Nephron progenitor cell (in vitro differentiated cells): Measurements from ENCODE around the gene PTX4.

Experiments
- DNase-seq: peaks from one replicate; pipeline ENCODE4 v3.0.0; 2021
- H3K27ac Mint-ChIP-seq: 2 replicates; pipeline ENCODE4 v1.8.0; 2021; ENCODE audit warnings: mild to moderate bottlenecking, moderate library complexity, mixed read lengths
- H3K27me3 Mint-ChIP-seq: 2 replicates; pipeline ENCODE4 v1.8.0; 2021; ENCODE audit warnings: mild to moderate bottlenecking, low read depth, mixed read lengths; ENCODE audit not compliant: poor library complexity
- H3K36me3 Mint-ChIP-seq: 2 replicates; pipeline ENCODE4 v1.8.0; 2021; ENCODE audit warnings: low read depth, mixed read lengths
- H3K4me1 Mint-ChIP-seq: 2 replicates; pipeline ENCODE4 v1.8.0; 2021; ENCODE audit warnings: mixed read lengths
- H3K4me3 Mint-ChIP-seq: 2 replicates; pipeline ENCODE4 v1.8.0; 2021; ENCODE audit warnings: mild to moderate bottlenecking, moderate library complexity, mixed read lengths
- H3K9me3 Mint-ChIP-seq: 2 replicates; pipeline ENCODE4 v1.8.0; 2021; ENCODE audit warnings: mild to moderate bottlenecking, moderate library complexity, mixed read lengths
- TF ChIP-seq, protein P1 (sequence below): fragments of 200-600 bp; sonication (generic); IDR thresholded peaks from 2 replicates; pipeline ENCODE4 v1.5.0; 2021; ENCODE audit warnings: antibody characterized with exemption

The PTX4 gene

DNA sequence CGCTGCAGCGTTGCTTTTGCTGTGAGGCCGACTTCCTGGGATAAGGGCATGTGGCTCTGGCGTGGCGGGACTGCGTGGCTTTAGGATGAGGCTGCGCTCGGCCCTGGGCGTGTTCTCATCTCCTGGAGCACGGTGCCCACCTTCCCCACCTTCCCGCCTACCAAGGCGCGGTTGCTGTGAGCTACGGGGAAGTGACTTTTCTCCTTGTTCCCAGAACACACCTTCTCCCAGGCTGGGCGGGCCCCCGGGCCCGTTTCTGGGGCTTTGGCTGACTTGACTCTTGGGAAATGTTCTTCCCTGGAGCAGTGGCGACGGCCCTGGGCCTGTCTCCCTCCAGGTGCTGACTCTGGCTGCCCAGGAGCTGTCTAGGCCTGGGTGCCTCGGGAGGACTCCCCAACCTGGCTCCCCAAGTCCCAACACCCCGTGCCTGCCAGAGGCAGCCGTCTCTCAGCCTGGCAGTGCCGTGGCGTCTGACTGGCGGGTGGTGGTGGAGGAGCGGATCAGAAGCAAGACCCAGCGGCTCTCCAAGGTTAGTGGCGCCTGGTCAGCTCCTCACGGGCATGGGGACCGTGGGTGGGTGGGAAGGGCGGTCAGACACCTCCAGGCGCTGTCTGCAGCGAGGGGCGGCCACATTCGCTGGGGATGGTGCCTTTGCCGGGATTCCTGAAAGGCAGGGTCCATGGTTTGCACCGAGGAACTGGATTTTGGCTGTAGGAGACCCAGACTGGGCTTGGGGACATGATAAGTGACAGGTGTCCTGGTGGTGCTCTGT is 16.5 kb upstream of the PTX4 start:
- no peak for DNase-seq
- TF ChIP-seq, protein P1, sequence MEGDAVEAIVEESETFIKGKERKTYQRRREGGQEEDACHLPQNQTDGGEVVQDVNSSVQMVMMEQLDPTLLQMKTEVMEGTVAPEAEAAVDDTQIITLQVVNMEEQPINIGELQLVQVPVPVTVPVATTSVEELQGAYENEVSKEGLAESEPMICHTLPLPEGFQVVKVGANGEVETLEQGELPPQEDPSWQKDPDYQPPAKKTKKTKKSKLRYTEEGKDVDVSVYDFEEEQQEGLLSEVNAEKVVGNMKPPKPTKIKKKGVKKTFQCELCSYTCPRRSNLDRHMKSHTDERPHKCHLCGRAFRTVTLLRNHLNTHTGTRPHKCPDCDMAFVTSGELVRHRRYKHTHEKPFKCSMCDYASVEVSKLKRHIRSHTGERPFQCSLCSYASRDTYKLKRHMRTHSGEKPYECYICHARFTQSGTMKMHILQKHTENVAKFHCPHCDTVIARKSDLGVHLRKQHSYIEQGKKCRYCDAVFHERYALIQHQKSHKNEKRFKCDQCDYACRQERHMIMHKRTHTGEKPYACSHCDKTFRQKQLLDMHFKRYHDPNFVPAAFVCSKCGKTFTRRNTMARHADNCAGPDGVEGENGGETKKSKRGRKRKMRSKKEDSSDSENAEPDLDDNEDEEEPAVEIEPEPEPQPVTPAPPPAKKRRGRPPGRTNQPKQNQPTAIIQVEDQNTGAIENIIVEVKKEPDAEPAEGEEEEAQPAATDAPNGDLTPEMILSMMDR, result no peak
- Mint-ChIP-seq H3K9me3 (no peaks in the 10 kb centered on the region), H3K27me3 (no peaks in the 10 kb centered on the region), H3K4me1 (no peaks in the 10 kb centered on the region), H3K4me3 (no peak overlapping the region), H3K27ac (no peak overlapping the region), H3K36me3 (peaks cover 22% of the 10 kb centered on the region)

DNA sequence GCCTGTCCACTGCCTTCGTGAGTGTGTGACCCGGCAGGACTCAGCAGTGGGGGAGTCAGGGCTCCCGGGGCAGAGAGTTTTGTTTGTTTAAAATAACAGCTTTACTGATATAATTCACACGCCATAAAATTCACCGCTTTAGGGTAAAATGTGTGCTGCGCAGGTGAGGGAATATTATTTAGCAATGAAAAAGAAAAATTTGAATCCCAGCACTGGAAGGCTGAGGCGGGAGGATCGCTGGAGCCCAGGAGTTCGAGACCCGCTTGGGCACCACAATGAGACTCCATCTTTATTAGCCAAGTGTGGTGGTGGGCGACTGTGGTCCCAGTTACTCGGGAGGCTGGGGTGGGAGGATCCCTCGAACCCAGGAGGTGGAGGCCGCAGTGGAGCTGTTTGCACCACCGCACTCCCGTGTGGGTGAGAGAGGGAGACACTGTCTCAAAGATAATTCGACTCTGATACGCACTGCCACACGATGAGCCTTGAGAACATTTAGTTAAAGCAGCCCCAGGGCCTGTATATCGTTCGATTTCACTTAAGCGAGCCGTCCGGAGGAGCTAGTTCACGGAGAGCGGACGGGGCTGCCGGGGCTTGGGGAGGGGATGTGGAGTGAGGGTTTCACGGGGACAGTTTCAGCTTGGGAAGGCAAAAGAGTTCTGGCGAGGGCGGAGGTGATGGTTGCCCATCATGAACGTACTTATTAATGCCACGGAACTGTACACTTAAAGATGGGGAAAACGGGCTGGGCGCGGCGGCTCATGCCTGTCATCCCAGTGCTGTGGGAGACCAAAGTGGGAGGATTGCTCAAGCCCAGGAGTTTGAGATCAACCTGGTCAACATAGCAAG is 14.6 kb upstream of the PTX4 start:
- H3K4me3 Mint-ChIP-seq, result no peak overlapping the region
- no peaks in the 10 kb centered on the region for H3K9me3 Mint-ChIP-seq
- H3K27ac Mint-ChIP-seq, result no peak overlapping the region
- no peaks in the 10 kb centered on the region for H3K27me3 Mint-ChIP-seq
- no peak for DNase-seq
- H3K4me1 Mint-ChIP-seq, result no peaks in the 10 kb centered on the region
- TF ChIP-seq, protein P1, result no peak
- peaks cover 27% of the 10 kb centered on the region for H3K36me3 Mint-ChIP-seq

DNA sequence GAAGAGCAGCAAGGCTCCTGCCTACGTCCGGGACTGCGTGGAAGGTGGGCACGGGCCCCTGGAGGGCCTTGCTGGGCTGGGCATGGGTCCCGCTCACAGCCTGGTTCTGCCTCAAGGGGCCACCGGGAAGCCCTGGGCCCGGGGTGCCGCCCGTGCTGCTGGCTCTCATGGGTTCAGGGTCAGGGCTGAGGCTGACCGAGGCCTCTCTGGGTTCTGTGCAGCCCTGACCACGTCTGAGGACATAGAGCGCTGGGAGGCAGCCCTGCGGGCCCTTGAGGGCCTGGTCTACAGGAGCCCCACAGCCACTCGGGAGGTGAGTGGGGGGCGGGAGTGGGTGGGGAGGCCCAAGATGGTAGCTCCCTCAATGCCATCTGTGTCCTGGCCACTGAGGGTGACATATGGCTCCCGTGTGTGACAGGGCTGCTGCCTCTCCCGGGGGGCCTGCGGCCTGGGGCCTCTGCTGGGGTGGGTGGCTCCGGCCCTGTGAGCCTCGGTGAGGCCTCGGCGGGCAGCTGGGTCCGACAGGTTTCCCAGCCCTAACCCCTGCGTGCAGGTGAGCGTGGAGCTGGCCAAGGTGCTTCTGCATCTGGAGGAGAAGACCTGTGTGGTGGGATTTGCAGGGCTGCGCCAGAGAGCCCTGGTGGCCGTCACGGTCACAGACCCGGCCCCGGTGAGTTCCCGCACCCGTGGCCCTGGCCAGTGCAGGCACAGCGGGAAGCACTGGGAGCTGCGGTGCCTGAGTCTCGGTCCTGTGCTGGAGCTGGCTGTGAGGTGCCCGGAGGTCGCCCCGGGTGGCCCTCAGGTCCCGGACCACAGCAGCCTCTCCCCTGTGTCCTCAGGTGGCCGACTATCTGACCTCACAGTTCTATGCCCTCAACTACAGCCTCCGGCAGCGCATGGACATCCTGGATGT is 13.6 kb upstream of the PTX4 start:
- Mint-ChIP-seq H3K27ac (no peak overlapping the region), H3K27me3 (no peaks in the 10 kb centered on the region), H3K36me3 (peaks cover 24% of the 10 kb centered on the region), H3K4me3 (no peak overlapping the region), H3K4me1 (no peaks in the 10 kb centered on the region), H3K9me3 (no peaks in the 10 kb centered on the region)
- DNase-seq, result no peak
- TF ChIP-seq, protein P1, result no peak

DNA sequence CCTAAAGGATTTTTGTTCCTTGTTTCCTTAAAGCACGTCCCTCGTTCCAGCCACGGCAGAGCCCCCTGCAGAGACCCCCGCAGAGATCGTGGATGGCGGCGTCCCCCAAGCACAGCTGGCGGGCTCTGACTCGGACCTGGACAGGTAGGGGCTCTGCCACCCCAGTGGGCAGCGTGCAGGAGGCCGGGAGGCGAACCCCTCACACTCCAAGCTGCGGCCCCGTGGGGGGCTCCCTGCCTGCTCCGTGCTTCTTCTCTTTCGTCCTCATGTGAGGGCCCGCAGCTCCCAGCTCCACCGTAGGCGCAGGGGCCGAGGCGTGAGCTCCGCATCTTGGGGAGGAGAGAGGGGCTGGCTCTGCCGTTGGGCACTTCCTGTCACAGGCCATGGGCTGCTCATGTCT is 12.9 kb upstream of the PTX4 start:
- Mint-ChIP-seq H3K9me3 (no peaks in the 10 kb centered on the region), H3K27ac (no peak overlapping the region), H3K27me3 (no peaks in the 10 kb centered on the region), H3K4me3 (no peak overlapping the region), H3K36me3 (peaks cover 22% of the 10 kb centered on the region), H3K4me1 (no peaks in the 10 kb centered on the region)
- TF ChIP-seq, protein P1, result no peak
- DNase-seq, result no peak

DNA sequence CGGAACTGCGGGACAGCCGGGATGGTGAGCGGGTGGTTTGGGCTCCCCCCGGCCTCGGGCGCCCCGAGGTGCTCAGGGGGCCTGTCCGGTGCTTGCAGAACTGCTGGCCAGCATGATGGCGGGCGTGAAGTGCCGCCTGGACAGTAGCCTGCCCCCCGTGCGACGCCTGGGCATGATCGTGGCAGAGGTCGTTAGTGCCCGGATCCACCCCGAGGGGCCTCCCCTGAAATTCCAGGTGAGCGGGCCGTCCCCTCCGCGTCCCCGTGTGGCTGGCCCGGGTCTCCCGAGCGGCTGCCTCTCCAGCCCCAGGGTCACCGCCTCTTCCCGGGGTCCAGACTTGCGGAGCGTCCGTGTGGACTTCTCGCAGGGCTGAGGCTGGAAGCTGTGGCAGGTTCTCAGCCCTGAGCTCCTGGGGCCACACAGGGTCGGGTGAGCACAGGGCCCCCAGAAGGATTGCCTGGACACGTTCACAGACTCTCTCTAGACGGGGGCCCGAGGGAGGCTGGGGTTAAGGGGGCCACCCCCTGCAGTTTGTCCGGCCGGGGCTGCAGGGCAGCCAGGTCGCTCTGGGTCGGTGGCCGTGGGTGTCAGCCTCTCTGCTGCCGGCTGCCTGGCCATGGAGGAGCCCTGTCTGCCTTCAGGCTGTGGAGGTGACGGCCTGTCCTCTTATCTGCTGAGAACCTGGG is 11.9 kb upstream of the PTX4 start:
- TF ChIP-seq, protein P1, result no peak
- DNase-seq, result no peak
- Mint-ChIP-seq H3K9me3 (no peaks in the 10 kb centered on the region), H3K4me1 (no peaks in the 10 kb centered on the region), H3K27me3 (no peaks in the 10 kb centered on the region), H3K36me3 (peaks cover 22% of the 10 kb centered on the region), H3K27ac (no peak overlapping the region), H3K4me3 (no peak overlapping the region)
